Measurements from ENCODE around the gene HELZ2. TPM values are rescaled to one million over a fixed set of nuclear protein-coding genes. Genes with fewer than 3 reads are reported as not detected.

HELZ2 gene
- total RNA-seq, 1 experiment from 2014 or later: 135 TPM

DNA sequence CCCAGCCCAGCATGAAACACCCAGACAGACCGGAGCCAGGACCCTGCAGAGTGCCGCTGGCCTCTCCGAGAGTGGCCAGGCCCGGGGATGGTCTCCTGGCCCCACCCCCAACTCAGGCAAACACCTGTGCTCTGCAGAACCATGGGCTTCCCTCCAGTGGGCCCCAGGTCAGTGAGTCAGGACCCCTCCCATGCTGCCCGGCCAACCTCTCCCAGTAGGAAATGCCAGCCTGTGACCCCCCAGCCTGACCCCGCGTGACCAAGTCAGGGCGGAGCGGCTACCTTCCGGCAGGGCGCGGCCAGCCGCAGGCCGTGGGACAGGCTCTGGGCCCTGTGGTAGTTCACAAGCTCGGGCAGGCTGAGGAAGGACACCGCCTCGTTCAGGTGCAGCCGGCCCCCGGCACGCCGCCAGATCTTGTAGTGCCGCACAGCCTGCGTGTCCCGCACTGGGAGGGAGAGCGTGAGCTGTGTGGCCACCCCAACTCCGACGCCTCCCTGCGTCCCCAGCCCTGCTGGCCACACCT, 40.1 kb downstream of the HELZ2 start:
- CTCF ChIA-PET: interaction anchor here (0.7 to 1.2 kb wide), 3 partner anchors 50 to 225 kb away, joined by 3 to 9 read pairs (median 3); no protein-coding TSS in a partner anchor
- H3K27ac Mint-ChIP-seq (ENCODE audit: unreplicated experiment): peak overlapping the region; percentile 63
- peak; percentile 89 for DNase-seq
- H3K4me1 Mint-ChIP-seq (ENCODE audit: low read depth, unreplicated experiment): peaks cover 57% of the 10 kb centered on the region
- peak overlapping the region; percentile 66 for H3K4me3 Mint-ChIP-seq (ENCODE audit: low read depth, unreplicated experiment)
- no peaks in the 10 kb centered on the region for H3K9me3 Mint-ChIP-seq (ENCODE audit: low read depth, unreplicated experiment)
- intact Hi-C loops (cut with micrococcal nuclease; ENCODE audit: unreplicated experiment): no loop called here
- no peaks in the 10 kb centered on the region for H3K27me3 Mint-ChIP-seq (ENCODE audit: unreplicated experiment)
- TF ChIP-seq, protein P1, sequence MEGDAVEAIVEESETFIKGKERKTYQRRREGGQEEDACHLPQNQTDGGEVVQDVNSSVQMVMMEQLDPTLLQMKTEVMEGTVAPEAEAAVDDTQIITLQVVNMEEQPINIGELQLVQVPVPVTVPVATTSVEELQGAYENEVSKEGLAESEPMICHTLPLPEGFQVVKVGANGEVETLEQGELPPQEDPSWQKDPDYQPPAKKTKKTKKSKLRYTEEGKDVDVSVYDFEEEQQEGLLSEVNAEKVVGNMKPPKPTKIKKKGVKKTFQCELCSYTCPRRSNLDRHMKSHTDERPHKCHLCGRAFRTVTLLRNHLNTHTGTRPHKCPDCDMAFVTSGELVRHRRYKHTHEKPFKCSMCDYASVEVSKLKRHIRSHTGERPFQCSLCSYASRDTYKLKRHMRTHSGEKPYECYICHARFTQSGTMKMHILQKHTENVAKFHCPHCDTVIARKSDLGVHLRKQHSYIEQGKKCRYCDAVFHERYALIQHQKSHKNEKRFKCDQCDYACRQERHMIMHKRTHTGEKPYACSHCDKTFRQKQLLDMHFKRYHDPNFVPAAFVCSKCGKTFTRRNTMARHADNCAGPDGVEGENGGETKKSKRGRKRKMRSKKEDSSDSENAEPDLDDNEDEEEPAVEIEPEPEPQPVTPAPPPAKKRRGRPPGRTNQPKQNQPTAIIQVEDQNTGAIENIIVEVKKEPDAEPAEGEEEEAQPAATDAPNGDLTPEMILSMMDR (IDR thresholded peaks at IDR 0.05; ENCODE audit: unreplicated experiment): no peak
- H3K36me3 Mint-ChIP-seq (ENCODE audit: insufficient read depth, unreplicated experiment): peaks cover 87% of the 10 kb centered on the region
- BruUV-seq (replicated peaks): no TSS peak

DNA sequence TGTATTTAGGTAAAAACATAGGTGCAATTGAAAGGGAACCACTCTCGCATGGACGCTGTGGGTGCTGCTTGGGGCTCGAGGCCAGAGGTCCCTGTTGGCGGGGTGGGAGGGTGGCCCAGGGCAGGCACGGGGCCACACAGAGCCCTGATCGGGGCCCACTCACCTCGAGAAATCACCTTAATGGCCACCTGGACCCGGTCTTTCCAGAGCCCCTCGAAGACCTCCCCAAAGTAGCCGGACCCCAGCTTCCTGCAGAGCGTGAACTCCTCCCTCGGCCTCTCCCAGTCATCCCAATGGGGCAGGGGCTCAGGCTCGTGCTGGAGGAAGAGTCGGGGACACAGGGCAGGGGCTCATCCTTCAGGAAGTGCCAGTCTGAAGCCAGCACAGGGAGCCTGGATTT, 40.7 kb downstream of the HELZ2 start:
- Mint-ChIP-seq H3K9me3 (ENCODE audit: low read depth, unreplicated experiment) (no peaks in the 10 kb centered on the region), H3K36me3 (ENCODE audit: insufficient read depth, unreplicated experiment) (peaks cover 87% of the 10 kb centered on the region), H3K4me3 (ENCODE audit: low read depth, unreplicated experiment) (peak overlapping the region; percentile 66), H3K27ac (ENCODE audit: unreplicated experiment) (peak overlapping the region; percentile 63), H3K4me1 (ENCODE audit: low read depth, unreplicated experiment) (peaks cover 52% of the 10 kb centered on the region), H3K27me3 (ENCODE audit: unreplicated experiment) (no peaks in the 10 kb centered on the region)
- TF ChIP-seq, protein P1 (IDR thresholded peaks at IDR 0.05; ENCODE audit: unreplicated experiment): no peak
- intact Hi-C loops (cut with micrococcal nuclease; ENCODE audit: unreplicated experiment): no loop called here
- CTCF ChIA-PET: no interaction called here
- DNase-seq: no peak
- BruUV-seq (replicated peaks): no TSS peak

DNA sequence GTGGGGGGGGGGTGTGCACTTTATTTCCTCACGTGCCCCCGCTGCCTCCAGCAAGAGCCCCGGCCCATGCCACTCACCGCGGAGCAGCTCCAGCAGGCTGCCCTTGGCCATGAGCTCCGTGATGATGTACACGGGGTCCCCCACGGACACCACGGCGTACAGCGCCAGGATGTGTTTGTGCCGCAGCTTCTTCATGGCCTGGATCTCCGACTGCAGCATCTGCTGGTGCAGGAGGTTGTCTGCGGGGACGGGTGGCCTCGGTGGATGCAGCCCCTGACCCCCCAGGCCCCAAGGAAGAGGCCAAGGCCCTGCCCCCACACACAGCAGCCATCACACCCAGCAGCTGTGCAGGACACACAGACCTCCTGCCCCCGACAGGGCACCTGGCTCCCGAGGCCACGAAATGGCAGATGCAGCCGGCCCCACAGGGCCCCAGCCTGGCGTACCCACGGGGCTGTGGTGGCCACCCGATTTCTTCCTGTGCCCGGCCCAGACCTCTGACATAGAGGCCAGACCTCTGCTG, 41.5 kb downstream of the HELZ2 start:
- Mint-ChIP-seq H3K9me3 (ENCODE audit: low read depth, unreplicated experiment) (no peaks in the 10 kb centered on the region), H3K27ac (ENCODE audit: unreplicated experiment) (peak overlapping the region; percentile 63), H3K4me3 (ENCODE audit: low read depth, unreplicated experiment) (peak overlapping the region; percentile 1), H3K27me3 (ENCODE audit: unreplicated experiment) (no peaks in the 10 kb centered on the region), H3K4me1 (ENCODE audit: low read depth, unreplicated experiment) (peaks cover 52% of the 10 kb centered on the region), H3K36me3 (ENCODE audit: insufficient read depth, unreplicated experiment) (peaks cover 79% of the 10 kb centered on the region)
- DNase-seq: no peak
- no TSS peak for BruUV-seq (replicated peaks)
- TF ChIP-seq, protein P1 (IDR thresholded peaks at IDR 0.05; ENCODE audit: unreplicated experiment): no peak
- CTCF ChIA-PET: no interaction called here
- intact Hi-C loops (cut with micrococcal nuclease; ENCODE audit: unreplicated experiment): no loop called here

DNA sequence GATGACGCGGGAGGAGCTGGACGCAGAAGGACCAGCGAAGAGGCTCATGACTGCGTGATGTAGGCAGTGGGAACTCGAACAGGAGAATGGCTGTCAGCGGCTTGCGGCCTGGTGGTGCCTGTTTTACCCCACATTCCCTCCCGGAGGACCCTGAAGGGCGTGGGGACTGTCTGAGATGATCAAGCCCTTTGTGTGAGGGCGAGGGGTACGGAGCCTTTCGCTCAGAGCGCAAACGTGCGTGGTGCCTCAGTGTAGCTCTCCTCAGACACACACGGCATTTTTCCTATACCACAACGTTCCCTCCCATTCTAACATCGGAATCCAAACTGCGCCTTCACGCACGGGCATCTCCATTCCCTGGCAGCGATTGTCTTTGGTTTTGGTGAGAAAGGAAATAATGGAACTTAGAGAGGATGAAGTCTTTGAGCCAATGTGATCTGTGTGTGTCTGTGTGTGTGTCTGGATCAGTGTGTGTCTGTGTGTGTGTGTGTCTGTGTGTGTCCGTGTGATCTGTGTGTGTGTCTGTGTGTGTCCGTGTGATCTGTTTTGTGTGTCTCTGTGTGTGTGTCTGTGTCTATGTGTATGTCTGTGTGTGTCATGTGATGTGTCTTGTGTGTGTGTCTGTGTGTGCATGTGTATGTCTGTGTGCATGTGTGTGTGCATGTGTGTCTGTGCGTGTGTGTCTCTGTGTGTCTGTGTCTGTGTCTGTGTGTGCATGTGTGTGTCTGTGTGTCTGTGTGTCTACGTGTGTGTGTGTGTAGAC, 42.2 kb downstream of the HELZ2 start:
- BruUV-seq (replicated peaks): no TSS peak
- CTCF ChIA-PET: no interaction called here
- Mint-ChIP-seq H3K4me1 (ENCODE audit: low read depth, unreplicated experiment) (peaks cover 46% of the 10 kb centered on the region), H3K9me3 (ENCODE audit: low read depth, unreplicated experiment) (no peaks in the 10 kb centered on the region), H3K36me3 (ENCODE audit: insufficient read depth, unreplicated experiment) (peaks cover 78% of the 10 kb centered on the region), H3K27ac (ENCODE audit: unreplicated experiment) (peak overlapping the region; percentile 4), H3K27me3 (ENCODE audit: unreplicated experiment) (no peaks in the 10 kb centered on the region), H3K4me3 (ENCODE audit: low read depth, unreplicated experiment) (peak overlapping the region; percentile 1)
- DNase-seq: no peak
- intact Hi-C loops (cut with micrococcal nuclease; ENCODE audit: unreplicated experiment): no loop called here
- TF ChIP-seq, protein P1 (IDR thresholded peaks at IDR 0.05; ENCODE audit: unreplicated experiment): no peak

Data from Calu3 (cell line).